ENCODE data around the gene ARHGAP4.

ARHGAP4 gene

DNA sequence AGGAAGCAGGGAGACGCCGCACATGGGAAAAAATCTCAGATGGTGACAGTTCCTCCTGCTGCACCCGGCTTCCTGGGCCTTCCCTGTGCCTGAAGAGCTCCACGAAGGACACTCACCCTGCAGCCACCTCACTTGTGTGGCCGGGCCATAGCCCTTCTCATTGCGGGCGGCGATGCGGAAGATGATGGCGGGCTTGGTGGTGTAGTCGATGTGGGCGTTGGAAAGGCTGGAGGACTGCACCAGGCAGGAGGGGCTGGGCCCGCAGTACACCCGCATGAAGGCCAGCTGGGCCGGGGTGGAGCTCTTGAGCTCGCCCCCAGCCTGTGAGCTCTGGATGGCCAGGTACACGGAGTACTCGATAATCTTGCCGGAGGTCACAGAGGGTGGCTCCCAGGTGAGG, 24.1 kb upstream of the ARHGAP4 start:
- no peak for DNase-seq (ENCODE audit: low read depth in 1 of 2, low spot score in 1 of 2)
- Histone ChIP-seq H3K27me3 (ENCODE audit: insufficient read depth, poor library complexity, severe bottlenecking) (no peaks in the 10 kb centered on the region), H3K27ac (replicated peaks) (no peak overlapping the region), H3K4me3 (replicated peaks; ENCODE audit: insufficient read depth, low read length) (no peak overlapping the region)
- TF ChIP-seq, protein P1, sequence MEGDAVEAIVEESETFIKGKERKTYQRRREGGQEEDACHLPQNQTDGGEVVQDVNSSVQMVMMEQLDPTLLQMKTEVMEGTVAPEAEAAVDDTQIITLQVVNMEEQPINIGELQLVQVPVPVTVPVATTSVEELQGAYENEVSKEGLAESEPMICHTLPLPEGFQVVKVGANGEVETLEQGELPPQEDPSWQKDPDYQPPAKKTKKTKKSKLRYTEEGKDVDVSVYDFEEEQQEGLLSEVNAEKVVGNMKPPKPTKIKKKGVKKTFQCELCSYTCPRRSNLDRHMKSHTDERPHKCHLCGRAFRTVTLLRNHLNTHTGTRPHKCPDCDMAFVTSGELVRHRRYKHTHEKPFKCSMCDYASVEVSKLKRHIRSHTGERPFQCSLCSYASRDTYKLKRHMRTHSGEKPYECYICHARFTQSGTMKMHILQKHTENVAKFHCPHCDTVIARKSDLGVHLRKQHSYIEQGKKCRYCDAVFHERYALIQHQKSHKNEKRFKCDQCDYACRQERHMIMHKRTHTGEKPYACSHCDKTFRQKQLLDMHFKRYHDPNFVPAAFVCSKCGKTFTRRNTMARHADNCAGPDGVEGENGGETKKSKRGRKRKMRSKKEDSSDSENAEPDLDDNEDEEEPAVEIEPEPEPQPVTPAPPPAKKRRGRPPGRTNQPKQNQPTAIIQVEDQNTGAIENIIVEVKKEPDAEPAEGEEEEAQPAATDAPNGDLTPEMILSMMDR (IDR thresholded peaks at IDR 0.05; ENCODE audit: insufficient read depth, low read length): no peak
- TF ChIP-seq, protein P2, sequence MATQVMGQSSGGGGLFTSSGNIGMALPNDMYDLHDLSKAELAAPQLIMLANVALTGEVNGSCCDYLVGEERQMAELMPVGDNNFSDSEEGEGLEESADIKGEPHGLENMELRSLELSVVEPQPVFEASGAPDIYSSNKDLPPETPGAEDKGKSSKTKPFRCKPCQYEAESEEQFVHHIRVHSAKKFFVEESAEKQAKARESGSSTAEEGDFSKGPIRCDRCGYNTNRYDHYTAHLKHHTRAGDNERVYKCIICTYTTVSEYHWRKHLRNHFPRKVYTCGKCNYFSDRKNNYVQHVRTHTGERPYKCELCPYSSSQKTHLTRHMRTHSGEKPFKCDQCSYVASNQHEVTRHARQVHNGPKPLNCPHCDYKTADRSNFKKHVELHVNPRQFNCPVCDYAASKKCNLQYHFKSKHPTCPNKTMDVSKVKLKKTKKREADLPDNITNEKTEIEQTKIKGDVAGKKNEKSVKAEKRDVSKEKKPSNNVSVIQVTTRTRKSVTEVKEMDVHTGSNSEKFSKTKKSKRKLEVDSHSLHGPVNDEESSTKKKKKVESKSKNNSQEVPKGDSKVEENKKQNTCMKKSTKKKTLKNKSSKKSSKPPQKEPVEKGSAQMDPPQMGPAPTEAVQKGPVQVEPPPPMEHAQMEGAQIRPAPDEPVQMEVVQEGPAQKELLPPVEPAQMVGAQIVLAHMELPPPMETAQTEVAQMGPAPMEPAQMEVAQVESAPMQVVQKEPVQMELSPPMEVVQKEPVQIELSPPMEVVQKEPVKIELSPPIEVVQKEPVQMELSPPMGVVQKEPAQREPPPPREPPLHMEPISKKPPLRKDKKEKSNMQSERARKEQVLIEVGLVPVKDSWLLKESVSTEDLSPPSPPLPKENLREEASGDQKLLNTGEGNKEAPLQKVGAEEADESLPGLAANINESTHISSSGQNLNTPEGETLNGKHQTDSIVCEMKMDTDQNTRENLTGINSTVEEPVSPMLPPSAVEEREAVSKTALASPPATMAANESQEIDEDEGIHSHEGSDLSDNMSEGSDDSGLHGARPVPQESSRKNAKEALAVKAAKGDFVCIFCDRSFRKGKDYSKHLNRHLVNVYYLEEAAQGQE (IDR thresholded peaks at IDR 0.05; ENCODE audit: insufficient replicate concordance, low read depth): no peak
- TF ChIP-seq POLR2AphosphoS5 (IDR thresholded peaks at IDR 0.05; ENCODE audit: low read depth) (no peak; the same call in 1 of the 2 replicates), SPI1 (IDR thresholded peaks at IDR 0.05; ENCODE audit: borderline replicate concordance, low read depth) (no peak), GABPA (IDR thresholded peaks at IDR 0.05; ENCODE audit: low read depth) (no peak)

DNA sequence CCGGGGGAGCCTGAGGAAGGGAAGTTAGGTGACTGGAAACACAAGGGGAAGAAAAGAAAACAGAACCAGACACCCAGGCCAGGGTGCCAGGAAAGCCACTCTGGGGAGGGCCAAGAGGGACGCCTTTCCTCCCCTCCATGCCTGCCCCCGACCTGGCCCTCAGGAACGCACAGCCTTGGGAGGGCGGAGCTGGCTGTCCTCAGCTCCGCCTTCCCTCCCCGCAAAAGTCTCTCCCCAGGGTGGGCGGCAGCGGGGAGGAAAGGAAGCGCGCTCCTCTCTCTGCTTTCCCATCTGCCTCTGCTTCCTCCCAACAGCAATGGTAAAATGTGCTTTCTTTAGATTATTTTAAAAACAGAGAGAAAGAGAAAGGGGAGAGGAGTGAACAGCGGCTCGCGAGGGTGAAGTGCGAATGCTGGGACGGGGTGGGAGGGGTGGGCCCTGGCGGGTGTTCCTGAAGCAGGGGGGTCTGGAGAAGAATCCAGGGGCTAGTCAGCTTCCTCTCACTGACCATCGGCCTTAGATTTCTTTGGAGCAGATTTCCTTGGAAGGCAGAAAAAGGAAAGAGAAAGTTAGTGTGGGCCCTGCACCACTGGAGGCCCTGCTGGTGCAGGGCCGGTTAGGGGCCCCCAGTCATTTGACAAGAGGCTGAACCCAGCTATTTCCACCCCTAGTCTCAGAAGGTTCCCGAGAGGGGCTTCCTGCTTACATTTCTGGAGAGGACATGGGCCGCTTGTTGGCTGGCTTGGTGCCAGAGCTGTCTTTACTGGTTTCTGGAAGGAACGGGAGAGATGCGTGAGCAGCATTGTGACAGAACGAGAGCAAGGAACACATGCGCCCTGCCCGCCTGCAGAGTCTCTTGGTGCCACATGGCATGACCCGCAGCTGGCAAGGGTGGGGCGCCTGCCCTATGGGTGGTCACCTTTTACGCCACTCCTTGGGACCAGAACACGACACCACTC, 23.1 kb upstream of the ARHGAP4 start:
- TF ChIP-seq, protein P2 (IDR thresholded peaks at IDR 0.05; ENCODE audit: insufficient replicate concordance, low read depth): no peak
- TF ChIP-seq, protein P1 (IDR thresholded peaks at IDR 0.05; ENCODE audit: insufficient read depth, low read length): no peak
- TF ChIP-seq GABPA (IDR thresholded peaks at IDR 0.05; ENCODE audit: low read depth) (no peak), POLR2AphosphoS5 (IDR thresholded peaks at IDR 0.05; ENCODE audit: low read depth) (no peak), SPI1 (IDR thresholded peaks at IDR 0.05; ENCODE audit: borderline replicate concordance, low read depth) (no peak)
- Histone ChIP-seq H3K27me3 (ENCODE audit: insufficient read depth, poor library complexity, severe bottlenecking) (no peaks in the 10 kb centered on the region), H3K4me3 (replicated peaks; ENCODE audit: insufficient read depth, low read length) (no peak overlapping the region), H3K27ac (replicated peaks) (peak overlapping the region; percentile 48)
- no peak for DNase-seq (ENCODE audit: low read depth in 1 of 2, low spot score in 1 of 2)

DNA sequence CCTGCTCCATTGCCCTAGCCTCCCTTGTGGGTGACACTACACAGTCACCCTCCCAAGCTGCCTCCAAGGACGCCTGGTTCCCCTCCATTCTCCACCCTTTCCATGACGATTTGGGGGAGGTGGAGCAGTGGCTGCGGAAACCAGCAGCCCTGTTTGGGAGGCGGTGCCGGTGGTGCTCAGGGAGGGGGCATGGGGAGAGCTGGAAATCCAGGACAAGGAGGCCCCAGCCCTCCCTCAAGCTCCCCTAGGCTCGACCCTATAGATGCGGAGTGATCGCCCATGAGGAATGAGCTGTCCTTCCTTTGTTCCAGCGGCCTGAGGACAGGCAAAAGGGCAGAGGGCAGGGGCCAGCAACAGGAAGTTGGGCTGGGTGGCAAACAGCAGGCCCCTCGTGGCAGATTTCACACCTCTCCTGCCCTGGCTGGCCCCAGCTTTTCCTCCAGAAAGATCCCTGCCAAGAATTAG, 22.0 kb upstream of the ARHGAP4 start:
- no peak overlapping the region for H3K4me3 ChIP-seq (replicated peaks; ENCODE audit: insufficient read depth, low read length)
- no peak for DNase-seq (ENCODE audit: low read depth in 1 of 2, low spot score in 1 of 2)
- peak overlapping the region; percentile 48 for H3K27ac ChIP-seq (replicated peaks)
- TF ChIP-seq POLR2AphosphoS5 (IDR thresholded peaks at IDR 0.05; ENCODE audit: low read depth) (no peak), SPI1 (IDR thresholded peaks at IDR 0.05; ENCODE audit: borderline replicate concordance, low read depth) (no peak), GABPA (IDR thresholded peaks at IDR 0.05; ENCODE audit: low read depth) (no peak)
- TF ChIP-seq, protein P2 (IDR thresholded peaks at IDR 0.05; ENCODE audit: insufficient replicate concordance, low read depth): no peak
- TF ChIP-seq, protein P1 (IDR thresholded peaks at IDR 0.05; ENCODE audit: insufficient read depth, low read length): no peak
- no peaks in the 10 kb centered on the region for H3K27me3 ChIP-seq (ENCODE audit: insufficient read depth, poor library complexity, severe bottlenecking)
